ENCODE measurements around the gene KCTD1.

Gene KCTD1

DNA sequence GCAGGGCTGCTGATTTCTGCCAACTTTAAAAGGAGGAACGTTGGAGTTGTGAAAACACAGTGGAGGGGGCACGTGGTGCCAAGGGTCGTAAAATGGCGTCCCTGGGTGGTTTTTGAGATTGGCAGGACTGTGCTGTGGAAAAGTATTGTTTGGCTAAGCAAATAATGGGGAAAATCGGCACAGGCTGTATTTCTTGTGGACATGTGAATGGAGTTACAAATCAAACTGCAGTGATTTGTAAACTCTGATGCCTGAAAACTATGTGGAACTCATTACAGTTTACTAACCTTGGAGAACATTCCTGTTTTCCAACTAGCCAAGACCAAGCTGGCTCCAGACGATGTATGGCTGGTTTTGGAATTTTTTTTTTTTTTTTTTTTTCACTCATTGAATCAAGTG lies 68.7 kb downstream of the KCTD1 start:
- no peak overlapping the region for H3K4me3 ChIP-seq (ENCODE audit: low read depth, low read length)
- no peaks in the 10 kb centered on the region for H3K79me2 ChIP-seq (ENCODE audit: control insufficient read depth, insufficient read depth, low read length, unreplicated experiment)
- peak overlapping the region; percentile 67 for H3K27ac ChIP-seq (ENCODE audit: low read depth, low read length)
- peak overlapping the region; percentile 90 for H2AFZ ChIP-seq (ENCODE audit: low read length, unreplicated experiment)
- no peaks in the 10 kb centered on the region for H3K27me3 ChIP-seq (ENCODE audit: insufficient read depth, low read length)
- peaks cover 4% of the 10 kb centered on the region; the same call in 1 of the 2 replicates for H3K36me3 ChIP-seq (ENCODE audit: insufficient read depth, low read length)
- peaks cover 63% of the 10 kb centered on the region for H3K4me1 ChIP-seq (ENCODE audit: control insufficient read depth, insufficient read depth, low read length, unreplicated experiment)

DNA sequence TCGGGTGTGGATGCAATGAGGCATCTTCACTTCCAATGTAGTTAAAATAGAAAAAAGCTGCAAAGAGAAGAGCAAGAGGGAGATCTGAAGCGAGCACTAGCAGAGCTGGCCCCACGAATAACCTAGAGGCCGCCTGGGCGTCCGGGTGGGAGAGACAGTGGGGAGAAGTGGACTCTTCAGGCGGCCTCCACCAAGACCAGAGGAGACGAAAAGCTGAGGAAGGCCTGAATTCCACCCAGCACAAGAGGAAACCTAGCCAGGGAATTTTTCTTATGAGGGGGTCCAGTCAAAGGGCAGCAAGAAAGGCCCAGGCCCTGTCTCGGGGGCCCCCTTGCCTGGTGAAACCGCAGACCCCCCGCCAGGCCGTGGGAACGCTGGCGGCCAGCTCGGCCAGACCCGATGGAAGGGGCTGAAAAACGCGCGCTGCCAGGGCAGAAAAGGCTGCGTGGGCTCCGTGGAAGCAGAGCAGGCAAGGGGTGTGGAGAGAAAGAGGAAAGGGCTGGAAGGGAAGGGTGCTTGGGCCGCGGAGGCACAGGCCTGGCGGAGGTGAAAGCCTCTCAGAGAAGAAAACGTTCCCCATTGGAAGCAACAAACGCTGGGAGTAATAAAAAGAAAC lies 69.2 kb downstream of the KCTD1 start:
- Histone ChIP-seq H3K4me1 (ENCODE audit: control insufficient read depth, insufficient read depth, low read length, unreplicated experiment) (peaks cover 62% of the 10 kb centered on the region), H3K27me3 (ENCODE audit: insufficient read depth, low read length) (no peaks in the 10 kb centered on the region), H3K36me3 (ENCODE audit: insufficient read depth, low read length) (peaks cover 4% of the 10 kb centered on the region; the same call in 1 of the 2 replicates), H3K4me3 (ENCODE audit: low read depth, low read length) (no peak overlapping the region), H2AFZ (ENCODE audit: low read length, unreplicated experiment) (peak overlapping the region; percentile 90), H3K27ac (ENCODE audit: low read depth, low read length) (no peak overlapping the region), H3K79me2 (ENCODE audit: control insufficient read depth, insufficient read depth, low read length, unreplicated experiment) (no peaks in the 10 kb centered on the region)

DNA sequence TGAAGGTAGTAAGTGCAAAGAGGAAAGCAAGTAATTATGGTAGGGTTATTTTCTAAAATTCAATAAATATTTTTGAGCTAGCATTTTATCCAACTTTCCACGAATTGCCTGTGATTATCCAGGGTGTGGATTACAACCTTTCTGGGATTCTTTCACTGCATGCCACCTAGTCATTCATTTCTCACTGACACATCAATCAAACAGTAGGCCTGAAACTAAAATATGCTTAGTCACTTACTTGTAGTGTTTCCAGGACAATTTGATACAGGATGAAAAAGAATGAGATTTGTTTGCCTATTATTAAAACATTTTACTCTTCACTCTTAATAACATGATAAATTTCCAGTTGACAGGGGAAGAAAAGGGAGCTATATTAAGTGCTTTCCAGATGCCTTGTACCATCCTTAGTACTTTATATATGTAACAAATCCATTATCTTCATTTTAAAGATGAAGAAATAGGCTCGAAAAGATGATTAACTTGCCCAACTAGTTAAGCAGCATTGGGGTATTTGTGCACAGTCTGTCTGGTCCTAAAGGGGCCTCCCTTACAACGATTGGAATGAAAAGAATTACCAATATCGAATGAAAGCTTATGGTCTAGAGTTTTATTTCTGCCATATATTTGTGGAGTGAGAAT lies 70.4 kb downstream of the KCTD1 start:
- Histone ChIP-seq H3K27ac (ENCODE audit: low read depth, low read length) (peak overlapping the region; percentile 8; the same call in 1 of the 2 replicates), H3K27me3 (ENCODE audit: insufficient read depth, low read length) (no peaks in the 10 kb centered on the region), H3K79me2 (ENCODE audit: control insufficient read depth, insufficient read depth, low read length, unreplicated experiment) (no peaks in the 10 kb centered on the region), H3K4me1 (ENCODE audit: control insufficient read depth, insufficient read depth, low read length, unreplicated experiment) (peaks cover 53% of the 10 kb centered on the region), H3K36me3 (ENCODE audit: insufficient read depth, low read length) (peaks cover 4% of the 10 kb centered on the region; the same call in 1 of the 2 replicates), H3K4me3 (ENCODE audit: low read depth, low read length) (no peak overlapping the region), H2AFZ (ENCODE audit: low read length, unreplicated experiment) (no peak overlapping the region)

DNA sequence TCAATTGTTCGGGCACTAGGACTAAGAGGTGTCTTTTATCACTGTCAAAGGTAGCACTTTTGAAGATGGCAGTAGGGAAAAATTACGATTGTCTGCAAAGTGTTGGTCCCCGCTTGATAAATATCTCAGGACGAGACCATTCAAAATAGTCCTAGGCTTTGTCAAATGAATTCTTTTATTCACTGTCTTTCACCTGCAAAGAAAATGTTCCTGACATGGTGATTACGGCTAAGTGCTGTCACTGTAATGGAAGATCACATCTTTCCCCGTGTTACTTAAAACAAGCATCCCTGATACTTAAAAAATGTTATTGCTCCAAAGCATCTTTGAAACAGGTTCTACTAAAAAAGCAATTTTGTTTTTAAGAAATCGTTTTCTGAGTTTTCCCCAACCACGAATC lies 71.7 kb downstream of the KCTD1 start:
- Histone ChIP-seq H3K4me3 (ENCODE audit: low read depth, low read length) (no peak overlapping the region), H2AFZ (ENCODE audit: low read length, unreplicated experiment) (no peak overlapping the region), H3K79me2 (ENCODE audit: control insufficient read depth, insufficient read depth, low read length, unreplicated experiment) (no peaks in the 10 kb centered on the region), H3K27me3 (ENCODE audit: insufficient read depth, low read length) (no peaks in the 10 kb centered on the region), H3K27ac (ENCODE audit: low read depth, low read length) (no peak overlapping the region), H3K36me3 (ENCODE audit: insufficient read depth, low read length) (peaks cover 4% of the 10 kb centered on the region; the same call in 1 of the 2 replicates), H3K4me1 (ENCODE audit: control insufficient read depth, insufficient read depth, low read length, unreplicated experiment) (peaks cover 42% of the 10 kb centered on the region)

DNA sequence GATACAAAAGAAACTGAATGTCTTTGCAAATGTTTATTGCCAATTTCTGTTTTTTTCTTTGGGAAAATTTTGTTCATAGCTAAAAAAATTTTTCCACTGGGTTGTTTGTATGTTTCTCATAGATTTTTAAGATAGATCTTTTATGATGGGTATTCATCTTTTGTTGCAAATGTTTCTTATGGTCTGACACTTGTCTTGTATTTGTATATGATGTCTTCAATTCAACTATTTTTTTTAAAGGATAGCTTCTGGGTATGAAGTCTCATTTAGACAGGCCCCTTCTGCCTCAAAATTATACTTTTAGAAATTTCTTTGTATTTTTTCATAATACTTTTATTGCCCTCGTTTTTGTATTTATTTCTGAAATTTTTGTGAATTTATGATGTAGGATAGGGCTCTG lies 73.8 kb downstream of the KCTD1 start:
- Histone ChIP-seq H2AFZ (ENCODE audit: low read length, unreplicated experiment) (no peak overlapping the region), H3K79me2 (ENCODE audit: control insufficient read depth, insufficient read depth, low read length, unreplicated experiment) (no peaks in the 10 kb centered on the region), H3K4me3 (ENCODE audit: low read depth, low read length) (no peak overlapping the region), H3K36me3 (ENCODE audit: insufficient read depth, low read length) (peaks cover 4% of the 10 kb centered on the region; the same call in 1 of the 2 replicates), H3K4me1 (ENCODE audit: control insufficient read depth, insufficient read depth, low read length, unreplicated experiment) (peaks cover 22% of the 10 kb centered on the region), H3K27me3 (ENCODE audit: insufficient read depth, low read length) (no peaks in the 10 kb centered on the region), H3K27ac (ENCODE audit: low read depth, low read length) (no peak overlapping the region)

DNA sequence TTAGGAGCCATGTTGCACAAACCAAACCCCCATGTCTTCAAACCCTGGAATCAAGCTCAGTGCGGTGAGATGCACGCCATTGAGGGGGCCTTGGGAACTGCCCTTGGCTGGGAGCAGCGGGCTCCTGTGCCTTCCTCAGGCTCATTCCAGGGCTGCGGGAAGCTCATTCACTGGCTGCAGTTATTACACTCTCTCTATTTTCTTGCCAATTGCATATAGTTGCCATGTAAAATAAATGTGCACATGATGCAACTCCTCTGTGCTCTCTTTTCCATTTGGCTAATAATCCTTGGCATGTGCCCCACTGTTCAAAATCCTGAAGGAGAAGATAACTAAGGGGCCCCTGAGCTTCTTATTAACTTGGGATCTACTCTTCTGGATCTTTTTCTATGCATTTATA lies 74.7 kb downstream of the KCTD1 start:
- H3K79me2 ChIP-seq (ENCODE audit: control insufficient read depth, insufficient read depth, low read length, unreplicated experiment) = no peaks in the 10 kb centered on the region
- no peaks in the 10 kb centered on the region for H3K27me3 ChIP-seq (ENCODE audit: insufficient read depth, low read length)
- peaks cover 4% of the 10 kb centered on the region; the same call in 1 of the 2 replicates for H3K36me3 ChIP-seq (ENCODE audit: insufficient read depth, low read length)
- peaks cover 14% of the 10 kb centered on the region for H3K4me1 ChIP-seq (ENCODE audit: control insufficient read depth, insufficient read depth, low read length, unreplicated experiment)
- no peak overlapping the region for H3K27ac ChIP-seq (ENCODE audit: low read depth, low read length)
- H3K4me3 ChIP-seq (ENCODE audit: low read depth, low read length) = no peak overlapping the region
- H2AFZ ChIP-seq (ENCODE audit: low read length, unreplicated experiment) = no peak overlapping the region

DNA sequence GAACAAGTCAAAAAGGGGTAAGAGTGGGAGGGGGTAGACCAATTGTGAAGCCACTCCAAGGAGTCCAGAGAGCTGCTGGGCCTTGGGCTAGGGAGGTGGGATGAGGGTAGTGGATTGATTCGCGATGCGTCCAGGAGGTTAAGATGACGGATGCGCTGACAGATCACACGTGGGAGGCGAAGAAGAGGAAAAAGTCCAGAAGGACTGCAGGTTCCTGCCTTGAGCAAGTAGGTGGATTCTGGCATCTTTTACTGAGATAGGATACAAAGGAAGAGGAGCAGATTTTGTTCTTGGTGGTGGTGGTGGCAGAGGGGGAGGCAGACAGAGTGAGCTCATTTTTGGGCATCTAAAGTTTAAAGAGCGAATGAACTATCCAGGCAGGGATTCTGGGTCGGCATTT lies 76.5 kb downstream of the KCTD1 start:
- no peak overlapping the region for H3K4me3 ChIP-seq (ENCODE audit: low read depth, low read length)
- H3K79me2 ChIP-seq (ENCODE audit: control insufficient read depth, insufficient read depth, low read length, unreplicated experiment) = no peaks in the 10 kb centered on the region
- no peak overlapping the region for H2AFZ ChIP-seq (ENCODE audit: low read length, unreplicated experiment)
- H3K27me3 ChIP-seq (ENCODE audit: insufficient read depth, low read length) = no peaks in the 10 kb centered on the region
- no peak overlapping the region for H3K27ac ChIP-seq (ENCODE audit: low read depth, low read length)
- peaks cover 3% of the 10 kb centered on the region; the same call in 1 of the 2 replicates for H3K36me3 ChIP-seq (ENCODE audit: insufficient read depth, low read length)
- no peaks in the 10 kb centered on the region for H3K4me1 ChIP-seq (ENCODE audit: control insufficient read depth, insufficient read depth, low read length, unreplicated experiment)

DNA sequence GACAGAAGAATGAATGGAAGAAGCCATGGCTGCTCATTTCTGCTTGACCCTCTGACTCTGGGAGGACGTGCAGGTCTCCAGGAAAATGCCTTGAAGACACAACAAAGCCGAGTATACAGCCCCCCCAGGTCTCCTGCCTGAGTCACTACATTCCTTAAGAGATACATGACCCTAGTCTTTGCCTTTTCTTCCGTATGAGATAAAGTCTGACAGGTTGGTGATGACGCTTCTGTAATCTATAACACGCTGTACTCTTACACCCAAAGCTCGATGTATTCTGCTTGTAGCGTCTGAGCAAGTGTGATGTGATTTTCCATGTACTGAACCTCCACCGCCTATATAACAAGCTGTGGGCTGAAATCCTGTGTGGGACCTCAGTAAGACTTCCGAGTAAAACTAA lies 77.3 kb downstream of the KCTD1 start:
- Histone ChIP-seq H3K27ac (ENCODE audit: low read depth, low read length) (no peak overlapping the region), H3K79me2 (ENCODE audit: control insufficient read depth, insufficient read depth, low read length, unreplicated experiment) (no peaks in the 10 kb centered on the region), H3K36me3 (ENCODE audit: insufficient read depth, low read length) (peaks cover 2% of the 10 kb centered on the region; the same call in 1 of the 2 replicates), H2AFZ (ENCODE audit: low read length, unreplicated experiment) (no peak overlapping the region), H3K4me1 (ENCODE audit: control insufficient read depth, insufficient read depth, low read length, unreplicated experiment) (no peaks in the 10 kb centered on the region), H3K27me3 (ENCODE audit: insufficient read depth, low read length) (no peaks in the 10 kb centered on the region), H3K4me3 (ENCODE audit: low read depth, low read length) (no peak overlapping the region)

DNA sequence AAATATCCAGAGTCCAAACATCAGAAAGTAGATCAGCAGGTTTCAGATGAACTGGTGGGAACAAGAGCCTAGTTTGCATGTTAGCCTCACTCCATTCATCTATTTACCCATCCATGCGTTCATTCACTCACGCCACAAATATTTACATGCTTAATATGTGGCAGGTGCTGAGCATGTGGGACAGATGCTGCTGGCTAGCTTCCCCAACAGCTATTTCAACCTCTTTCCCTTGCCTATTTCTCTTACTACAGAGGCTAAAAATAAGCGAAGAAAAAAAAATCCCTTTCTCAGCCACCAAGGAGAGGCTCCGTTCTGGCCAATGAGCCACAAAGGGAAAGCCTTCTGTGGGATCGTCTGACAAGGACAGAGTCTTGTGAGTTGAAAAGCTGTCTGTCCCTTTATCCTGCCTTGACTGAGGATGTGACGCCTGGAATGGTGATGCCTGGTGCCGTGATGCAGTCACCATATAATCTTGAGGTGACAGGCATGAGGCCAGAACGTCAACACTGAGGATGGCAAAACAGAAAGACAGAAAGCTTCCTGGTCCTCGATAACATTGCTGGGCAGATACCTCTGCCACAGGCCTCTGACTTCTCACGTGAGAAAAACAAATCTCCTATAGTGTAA lies 78.2 kb downstream of the KCTD1 start:
- Histone ChIP-seq H2AFZ (ENCODE audit: low read length, unreplicated experiment) (no peak overlapping the region), H3K4me1 (ENCODE audit: control insufficient read depth, insufficient read depth, low read length, unreplicated experiment) (no peaks in the 10 kb centered on the region), H3K79me2 (ENCODE audit: control insufficient read depth, insufficient read depth, low read length, unreplicated experiment) (no peaks in the 10 kb centered on the region), H3K36me3 (ENCODE audit: insufficient read depth, low read length) (peaks cover 3% of the 10 kb centered on the region; the same call in 1 of the 2 replicates), H3K27me3 (ENCODE audit: insufficient read depth, low read length) (no peaks in the 10 kb centered on the region), H3K4me3 (ENCODE audit: low read depth, low read length) (no peak overlapping the region), H3K27ac (ENCODE audit: low read depth, low read length) (no peak overlapping the region)

DNA sequence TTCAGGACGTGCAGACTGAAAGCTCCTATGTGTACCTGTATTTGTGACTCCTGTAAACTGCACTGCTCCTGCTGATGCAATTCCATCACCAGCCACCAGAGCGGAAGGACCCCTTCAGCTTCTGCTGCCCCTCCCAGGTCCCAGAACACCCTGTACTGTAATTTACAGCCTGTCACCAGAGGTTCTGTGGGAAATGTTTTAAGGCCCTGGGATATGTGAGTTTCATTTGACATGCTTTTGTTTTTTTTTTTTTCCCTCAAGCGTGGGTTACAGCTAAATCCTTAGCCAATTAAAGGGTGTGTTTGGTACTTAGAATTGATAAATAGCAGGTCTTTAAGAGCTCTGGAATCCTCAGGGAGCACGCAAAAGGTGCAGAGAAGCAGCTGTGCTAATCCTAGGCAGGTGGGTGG lies 79.4 kb downstream of the KCTD1 start:
- no peak overlapping the region for H3K4me3 ChIP-seq (ENCODE audit: low read depth, low read length)
- H3K27ac ChIP-seq (ENCODE audit: low read depth, low read length) = no peak overlapping the region
- H2AFZ ChIP-seq (ENCODE audit: low read length, unreplicated experiment) = no peak overlapping the region
- H3K4me1 ChIP-seq (ENCODE audit: control insufficient read depth, insufficient read depth, low read length, unreplicated experiment) = no peaks in the 10 kb centered on the region
- no peaks in the 10 kb centered on the region for H3K27me3 ChIP-seq (ENCODE audit: insufficient read depth, low read length)
- no peaks in the 10 kb centered on the region for H3K79me2 ChIP-seq (ENCODE audit: control insufficient read depth, insufficient read depth, low read length, unreplicated experiment)
- H3K36me3 ChIP-seq (ENCODE audit: insufficient read depth, low read length) = peaks cover 3% of the 10 kb centered on the region; the same call in 1 of the 2 replicates

All from ACC112 (cell line).